Measurements from ENCODE around the gene GFOD1.
A peak's percentile ranks its signal among the peaks of the same experiment; 100 is the strongest.

The GFOD1 gene

GRCh38 chr6:13431861-13432465 lies 55.4 kb downstream of the GFOD1 start:
- TF ChIP-seq, protein P1, sequence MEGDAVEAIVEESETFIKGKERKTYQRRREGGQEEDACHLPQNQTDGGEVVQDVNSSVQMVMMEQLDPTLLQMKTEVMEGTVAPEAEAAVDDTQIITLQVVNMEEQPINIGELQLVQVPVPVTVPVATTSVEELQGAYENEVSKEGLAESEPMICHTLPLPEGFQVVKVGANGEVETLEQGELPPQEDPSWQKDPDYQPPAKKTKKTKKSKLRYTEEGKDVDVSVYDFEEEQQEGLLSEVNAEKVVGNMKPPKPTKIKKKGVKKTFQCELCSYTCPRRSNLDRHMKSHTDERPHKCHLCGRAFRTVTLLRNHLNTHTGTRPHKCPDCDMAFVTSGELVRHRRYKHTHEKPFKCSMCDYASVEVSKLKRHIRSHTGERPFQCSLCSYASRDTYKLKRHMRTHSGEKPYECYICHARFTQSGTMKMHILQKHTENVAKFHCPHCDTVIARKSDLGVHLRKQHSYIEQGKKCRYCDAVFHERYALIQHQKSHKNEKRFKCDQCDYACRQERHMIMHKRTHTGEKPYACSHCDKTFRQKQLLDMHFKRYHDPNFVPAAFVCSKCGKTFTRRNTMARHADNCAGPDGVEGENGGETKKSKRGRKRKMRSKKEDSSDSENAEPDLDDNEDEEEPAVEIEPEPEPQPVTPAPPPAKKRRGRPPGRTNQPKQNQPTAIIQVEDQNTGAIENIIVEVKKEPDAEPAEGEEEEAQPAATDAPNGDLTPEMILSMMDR (IDR thresholded peaks at IDR 0.05; ENCODE audit: insufficient read depth, low read depth, low read length, missing control alignments): no peak
- peak; percentile 77 for DNase-seq (ENCODE audit: low read depth)
- H3K4me3 ChIP-seq (ENCODE audit: low read depth, low read length): peak overlapping the region; percentile 54

DNA sequence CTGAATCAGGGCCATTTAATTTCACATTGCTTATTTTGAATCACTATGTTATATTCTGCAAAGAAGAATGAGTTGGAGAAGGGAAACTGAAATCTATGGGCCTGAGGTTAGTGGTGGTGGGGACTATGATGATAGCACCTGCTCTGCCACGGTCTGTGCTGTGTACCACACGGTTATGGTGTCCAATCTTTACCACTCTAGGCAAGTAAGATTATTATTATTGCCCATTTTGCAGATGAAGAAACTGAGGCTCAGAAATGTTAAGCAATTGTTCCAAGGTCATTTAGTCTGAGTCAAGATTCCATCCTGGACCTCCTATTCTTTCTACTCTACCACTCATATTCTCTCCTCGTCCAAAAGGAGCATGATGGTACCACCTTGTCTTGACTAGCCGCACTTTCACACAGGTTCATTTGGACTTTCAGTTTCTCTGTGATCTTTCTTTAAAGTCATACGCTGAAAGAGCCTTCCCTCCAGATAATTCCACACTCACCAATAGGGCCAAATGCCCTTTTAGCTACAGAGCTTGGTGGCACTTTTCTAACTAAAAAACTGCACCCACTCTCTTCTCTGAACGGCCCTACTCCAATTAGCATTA lies 56.2 kb downstream of the GFOD1 start:
- TF ChIP-seq, protein P1 (IDR thresholded peaks at IDR 0.05; ENCODE audit: insufficient read depth, low read depth, low read length, missing control alignments): no peak
- peak overlapping the region; percentile 54 for H3K4me3 ChIP-seq (ENCODE audit: low read depth, low read length)
- DNase-seq (ENCODE audit: low read depth): peak; percentile 75

DNA sequence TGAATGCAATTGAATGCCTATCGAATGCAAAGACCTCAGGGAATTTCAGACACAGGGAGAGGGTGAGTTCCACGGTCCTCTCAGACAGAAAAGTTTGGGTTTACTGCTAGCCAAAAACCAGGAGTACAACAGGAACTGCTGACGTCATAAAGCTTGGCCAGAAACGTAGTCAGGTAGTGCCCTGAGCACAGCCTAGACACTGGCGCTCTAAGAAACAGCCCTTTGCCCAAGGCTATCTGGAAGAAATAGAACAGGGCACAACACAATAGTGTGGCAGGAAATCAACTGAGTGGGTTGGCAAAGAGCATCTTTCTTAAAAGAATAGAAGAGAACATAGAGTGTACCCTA lies 58.0 kb downstream of the GFOD1 start:
- peak overlapping the region; percentile 75 for H3K4me3 ChIP-seq (ENCODE audit: low read depth, low read length)
- TF ChIP-seq, protein P1 (IDR thresholded peaks at IDR 0.05; ENCODE audit: insufficient read depth, low read depth, low read length, missing control alignments): no peak
- peak; percentile 63 for DNase-seq (ENCODE audit: low read depth)

DNA sequence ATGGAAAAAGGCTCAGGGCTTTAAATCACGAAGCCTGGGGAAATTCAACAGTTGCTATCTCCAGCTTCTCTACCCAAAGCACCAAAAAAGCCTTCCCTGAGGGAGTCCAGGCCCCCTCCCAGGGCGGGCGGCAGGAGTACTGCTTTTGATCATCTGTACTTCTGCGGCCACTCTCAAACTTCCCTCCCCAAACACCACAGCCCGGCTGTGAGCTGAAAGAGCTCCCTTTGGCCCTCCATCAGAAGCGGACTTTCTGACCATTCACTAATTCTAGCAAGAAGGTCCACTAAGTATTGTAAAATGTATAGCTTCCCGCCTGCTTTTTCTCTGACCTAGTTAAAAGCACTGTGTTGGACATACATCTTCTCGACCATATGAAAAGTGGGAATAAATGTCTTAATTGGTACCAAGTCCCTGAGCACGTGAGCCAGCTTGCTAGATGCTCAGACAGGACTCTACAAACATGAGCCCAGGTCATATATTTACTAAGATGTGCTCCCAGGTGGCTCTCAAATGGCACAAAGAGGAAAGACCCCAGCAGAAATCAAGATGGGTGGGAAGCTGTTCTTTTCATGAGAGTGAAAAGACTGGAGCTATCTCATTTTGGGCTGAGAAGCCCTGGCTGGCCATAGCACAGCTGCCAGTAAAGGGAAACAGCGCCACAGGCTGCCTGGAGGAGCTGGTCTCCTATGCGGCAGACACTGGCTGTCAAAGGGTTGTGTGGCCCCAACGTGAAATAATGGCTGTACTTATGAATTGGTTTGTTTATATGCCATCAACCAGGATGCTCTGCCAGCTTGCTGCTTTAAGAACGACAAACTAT lies 58.6 kb downstream of the GFOD1 start:
- H3K4me3 ChIP-seq (ENCODE audit: low read depth, low read length): peak overlapping the region; percentile 75
- TF ChIP-seq, protein P1 (IDR thresholded peaks at IDR 0.05; ENCODE audit: insufficient read depth, low read depth, low read length, missing control alignments): peak; percentile 50
- DNase-seq (ENCODE audit: low read depth): peak; percentile 90

- peak overlapping the region; percentile 75 for H3K4me3 ChIP-seq (ENCODE audit: low read depth, low read length)
- TF ChIP-seq, protein P1 (IDR thresholded peaks at IDR 0.05; ENCODE audit: insufficient read depth, low read depth, low read length, missing control alignments): peak; percentile 58
- peak; percentile 99 for DNase-seq (ENCODE audit: low read depth)
Observed at GRCh38 chr6:13427801-13428582, 59.4 kb downstream of the GFOD1 start.

- TF ChIP-seq, protein P1 (IDR thresholded peaks at IDR 0.05; ENCODE audit: insufficient read depth, low read depth, low read length, missing control alignments): no peak
- DNase-seq (ENCODE audit: low read depth): peak; percentile 74
- peak overlapping the region; percentile 75 for H3K4me3 ChIP-seq (ENCODE audit: low read depth, low read length)
Observed at GRCh38 chr6:13427316-13427715, 60.1 kb downstream of the GFOD1 start.

Measured in GM12865 (cell line).